ENCODE data around the gene PSKH1. TPM values are rescaled to one million over a fixed set of nuclear protein-coding genes. Genes with fewer than 3 reads are reported as not detected.
"Not testable (repeated sequence)": the region's sequence is repeated elsewhere in the genome, so short reads cannot be mapped to it uniquely, and the experiment has no call there.

PSKH1 gene
- total RNA-seq, 1 experiment from 2014 or later = 9.2 TPM

GRCh38 chr16:67930678-67931211, 37.7 kb downstream of the PSKH1 start:
- in situ Hi-C loops (cut with HindIII; ENCODE audit: low pct_unique_long_range_greater_than_20kb, low sequenced_read_pairs) = no loop called here
- no peak for DNase-seq (ENCODE audit: low read depth, low spot score)

- DNase-seq (ENCODE audit: low read depth, low spot score) = no peak
- in situ Hi-C loops (cut with HindIII; ENCODE audit: low pct_unique_long_range_greater_than_20kb, low sequenced_read_pairs) = no loop called here
These were observed 38.8 kb downstream of the PSKH1 start, which contains the start of gene CTRL for GRCh38 chr16:67931712-67932461. Gene CTRL (minus strand): TSS chr16:67931862. CDS start chr16:67931852, 10 bp downstream.

- in situ Hi-C loops (cut with HindIII; ENCODE audit: low pct_unique_long_range_greater_than_20kb, low sequenced_read_pairs) = no loop called here
- no peak for DNase-seq (ENCODE audit: low read depth, low spot score)
These were observed 39.4 kb downstream of the PSKH1 start for GRCh38 chr16:67932462-67932840.

GRCh38 chr16:67933805-67934204, 40.8 kb downstream of the PSKH1 start:
- in situ Hi-C loops (cut with HindIII; ENCODE audit: low pct_unique_long_range_greater_than_20kb, low sequenced_read_pairs) = no loop called here
- DNase-seq (ENCODE audit: low read depth, low spot score) = peak; percentile 28

- DNase-seq (ENCODE audit: low read depth, low spot score) = no peak
- in situ Hi-C loops (cut with HindIII; ENCODE audit: low pct_unique_long_range_greater_than_20kb, low sequenced_read_pairs) = no loop called here
These were observed 41.4 kb downstream of the PSKH1 start for GRCh38 chr16:67934306-67935100.

GRCh38 chr16:67935101-67935401, 42.0 kb downstream of the PSKH1 start:
- in situ Hi-C loops (cut with HindIII; ENCODE audit: low pct_unique_long_range_greater_than_20kb, low sequenced_read_pairs) = no loop called here
- no peak for DNase-seq (ENCODE audit: low read depth, low spot score)

GRCh38 chr16:67935402-67936123, 42.5 kb downstream of the PSKH1 start:
- in situ Hi-C loops (cut with HindIII; ENCODE audit: low pct_unique_long_range_greater_than_20kb, low sequenced_read_pairs) = no loop called here

GRCh38 chr16:67936124-67936879, 43.2 kb downstream of the PSKH1 start, which contains the start of gene PSMB10:
Gene PSMB10 (minus strand): TSS chr16:67936850. CDS start chr16:67936749, 101 bp downstream.
- DNase-seq (ENCODE audit: low read depth, low spot score) = peak; percentile 49
- in situ Hi-C loops (cut with HindIII; ENCODE audit: low pct_unique_long_range_greater_than_20kb, low sequenced_read_pairs) = no loop called here

More at GRCh38 chr16:67935402-67936123, 42.5 kb downstream of the PSKH1 start:
- peak; percentile 94 for DNase-seq (ENCODE audit: low read depth, low spot score)

GRCh38 chr16:67936880-67937605, 44.0 kb downstream of the PSKH1 start:
- in situ Hi-C loops (cut with HindIII; ENCODE audit: low pct_unique_long_range_greater_than_20kb, low sequenced_read_pairs) = no loop called here
- no peak for DNase-seq (ENCODE audit: low read depth, low spot score)

- DNase-seq (ENCODE audit: low read depth, low spot score); in situ Hi-C loops (cut with HindIII; ENCODE audit: low pct_unique_long_range_greater_than_20kb, low sequenced_read_pairs): not testable (repeated sequence)
These were observed 44.7 kb downstream of the PSKH1 start for GRCh38 chr16:67937713-67938112.

- in situ Hi-C loops (cut with HindIII; ENCODE audit: low pct_unique_long_range_greater_than_20kb, low sequenced_read_pairs) = no loop called here
These were observed 46.7 kb downstream of the PSKH1 start for GRCh38 chr16:67939507-67940445.

GRCh38 chr16:67940446-67941089, 47.5 kb downstream of the PSKH1 start:
- no peak for DNase-seq (ENCODE audit: low read depth, low spot score)
- in situ Hi-C loops (cut with HindIII; ENCODE audit: low pct_unique_long_range_greater_than_20kb, low sequenced_read_pairs) = no loop called here

More at GRCh38 chr16:67939507-67940445, 46.7 kb downstream of the PSKH1 start:
- no peak for DNase-seq (ENCODE audit: low read depth, low spot score)

GRCh38 chr16:67941469-67942199, 48.6 kb downstream of the PSKH1 start:
- DNase-seq (ENCODE audit: low read depth, low spot score) = no peak
- in situ Hi-C loops (cut with HindIII; ENCODE audit: low pct_unique_long_range_greater_than_20kb, low sequenced_read_pairs) = no loop called here

GRCh38 chr16:67942200-67942509, 49.1 kb downstream of the PSKH1 start:
- DNase-seq (ENCODE audit: low read depth, low spot score) = peak; percentile 65
- in situ Hi-C loops (cut with HindIII; ENCODE audit: low pct_unique_long_range_greater_than_20kb, low sequenced_read_pairs) = no loop called here

Measured in SK-MEL-5 (cell line).